Lower leg skin (tissue), 3 donors: ENCODE results near the gene DBX1.

Experiments used
- CTCF ChIP-seq, 3 donors: fragments of 450-650 bp; IDR thresholded peaks; one replicate each; pipeline ENCODE4 v1.5.1; 2016; ENCODE audit warnings: antibody characterized with exemption in 3 of 3, mild to moderate bottlenecking in 3 of 3, moderate library complexity in 2 of 3
- POLR2A ChIP-seq, 2 donors: fragments of 450-650 bp; IDR thresholded peaks; one replicate each; pipeline ENCODE4 v1.6.1; 2016 to 2017; ENCODE audit warnings: antibody characterized with exemption in 2 of 2, mild to moderate bottlenecking in 1 of 2, moderate library complexity in 1 of 2

- TF ChIP-seq CTCF (IDR thresholded peaks at IDR 0.05) (no peak), POLR2A (IDR thresholded peaks at IDR 0.05) (no peak)
Measured at GRCh38 chr11:20117291-20117690, 43.0 kb downstream of the DBX1 start.
